Skeletal muscle tissue (tissue), 4 donors: ENCODE results near the gene SAMHD1. TPM values are rescaled to one million over a fixed set of nuclear protein-coding genes. Genes with fewer than 3 reads are reported as not detected.

Experiments
- H3K27ac ChIP-seq: one replicate; pipeline ENCODE4 v1.7.0; 2013; ENCODE audit warnings: mild to moderate bottlenecking, low read depth, low read length, inconsistent platforms
- H3K27me3 ChIP-seq, 3 donors: one replicate each; pipeline ENCODE4 v1.7.0; 2013; ENCODE audit warnings: low read length in 3 of 3; ENCODE audit not compliant: control insufficient read depth in 3 of 3, insufficient read depth in 3 of 3
- H3K36me3 ChIP-seq, 3 donors: one replicate each; pipeline ENCODE4 v1.7.0; 2013; ENCODE audit warnings: low read length in 3 of 3; ENCODE audit not compliant: control insufficient read depth in 3 of 3, insufficient read depth in 3 of 3
- H3K4me1 ChIP-seq, 3 donors: one replicate each; pipeline ENCODE4 v1.7.0; 2013; ENCODE audit warnings: low read length in 3 of 3, mild to moderate bottlenecking in 3 of 3; ENCODE audit not compliant: control insufficient read depth in 3 of 3, insufficient read depth in 3 of 3
- H3K4me3 ChIP-seq, 3 donors: one replicate each; pipeline ENCODE4 v1.7.0; 2013; ENCODE audit warnings: low read length in 3 of 3
- H3K9ac ChIP-seq, 3 donors: one replicate each; pipeline ENCODE4 v1.7.0; 2013; ENCODE audit warnings: low read length in 3 of 3, mild to moderate bottlenecking in 3 of 3, moderate library complexity in 2 of 3, low read depth in 1 of 3
- H3K9me3 ChIP-seq, 3 donors: one replicate each; pipeline ENCODE4 v1.7.0; 2013; ENCODE audit warnings: low read length in 3 of 3; ENCODE audit not compliant: control insufficient read depth in 3 of 3
- total RNA-seq: library from RNA; depleted of rRNA; stranded (reverse); fragments of >200 nt; gene quantifications from one replicate; pipeline ENCODE4 v1.2.3, GENCODE V29; 2014
- donor health status: Osteomylitis.

Gene SAMHD1
- total RNA-seq, 1 donor from 2014 or later, result 45.9 TPM

- Histone ChIP-seq H3K4me1 (peaks cover 10 to 14% (median 13%) of the 10 kb centered on the region in 3 donors), H3K27ac (no peak overlapping the region), H3K27me3 (peaks cover 0 to 28% (median 16%) of the 10 kb centered on the region in 3 donors), H3K4me3 (no peak overlapping the region), H3K9ac (no peak overlapping the region), H3K9me3 (no peaks in the 10 kb centered on the region), H3K36me3 (no peaks in the 10 kb centered on the region)
These were observed 85.3 kb downstream of the SAMHD1 start for GRCh38 chr20:36866164-36866563.

- Histone ChIP-seq H3K9ac (no peak overlapping the region), H3K27ac (no peak overlapping the region)
These were observed 85.7 kb downstream of the SAMHD1 start for GRCh38 chr20:36865861-36866149.

GRCh38 chr20:36865076-36865860 lies 86.2 kb downstream of the SAMHD1 start:
- H3K9ac ChIP-seq, result peak overlapping the region in 1 of 3 donors; percentile 8
- no peak overlapping the region for H3K27ac ChIP-seq
- no peaks in the 10 kb centered on the region for H3K36me3 ChIP-seq
- peaks cover 18 to 21% (median 20%) of the 10 kb centered on the region in 3 donors for H3K4me1 ChIP-seq
- H3K9me3 ChIP-seq, result no peaks in the 10 kb centered on the region
- no peak overlapping the region for H3K4me3 ChIP-seq
- H3K27me3 ChIP-seq, result peaks cover 0 to 28% (median 17%) of the 10 kb centered on the region in 3 donors

More at GRCh38 chr20:36865861-36866149, 85.7 kb downstream of the SAMHD1 start:
- H3K4me1 ChIP-seq, result peaks cover 13 to 18% (median 17%) of the 10 kb centered on the region in 3 donors
- peaks cover 0 to 28% (median 17%) of the 10 kb centered on the region in 3 donors for H3K27me3 ChIP-seq
- no peak overlapping the region for H3K4me3 ChIP-seq
- no peaks in the 10 kb centered on the region for H3K9me3 ChIP-seq
- no peaks in the 10 kb centered on the region for H3K36me3 ChIP-seq

- Histone ChIP-seq H3K36me3 (no peaks in the 10 kb centered on the region), H3K4me1 (peaks cover 28 to 33% (median 33%) of the 10 kb centered on the region in 3 donors), H3K9me3 (no peaks in the 10 kb centered on the region), H3K27me3 (peaks cover 0 to 28% (median 17%) of the 10 kb centered on the region in 3 donors), H3K27ac (no peak overlapping the region), H3K9ac (peak overlapping the region in 2 of 3 donors; percentile 51 to 70), H3K4me3 (peak overlapping the region in 2 of 3 donors; percentile 43 to 75)
These were observed 88.4 kb downstream of the SAMHD1 start for GRCh38 chr20:36862857-36863668.

- H3K4me3 ChIP-seq, result peak overlapping the region; percentile 63 to 77 (median 75)
- H3K27ac ChIP-seq, result peak overlapping the region; percentile 80
- peak overlapping the region; percentile 64 to 77 (median 70) for H3K9ac ChIP-seq
- peaks cover 33 to 39% (median 38%) of the 10 kb centered on the region in 3 donors for H3K4me1 ChIP-seq
- H3K9me3 ChIP-seq, result no peaks in the 10 kb centered on the region
- peaks cover 0 to 28% (median 17%) of the 10 kb centered on the region in 3 donors for H3K27me3 ChIP-seq
- H3K36me3 ChIP-seq, result no peaks in the 10 kb centered on the region
These were observed 89.4 kb downstream of the SAMHD1 start for GRCh38 chr20:36861875-36862801.

GRCh38 chr20:36861625-36861874 lies 90.0 kb downstream of the SAMHD1 start:
- peaks cover 38 to 45% (median 41%) of the 10 kb centered on the region in 3 donors for H3K4me1 ChIP-seq
- H3K27me3 ChIP-seq, result peaks cover 0 to 28% (median 17%) of the 10 kb centered on the region in 3 donors
- H3K9ac ChIP-seq, result peak overlapping the region; percentile 64 to 74 (median 70)
- peak overlapping the region; percentile 63 to 77 (median 75) for H3K4me3 ChIP-seq
- H3K36me3 ChIP-seq, result no peaks in the 10 kb centered on the region
- H3K9me3 ChIP-seq, result no peaks in the 10 kb centered on the region
- peak overlapping the region; percentile 80 for H3K27ac ChIP-seq

- no peaks in the 10 kb centered on the region for H3K36me3 ChIP-seq
- H3K27ac ChIP-seq, result peak overlapping the region; percentile 80
- no peaks in the 10 kb centered on the region for H3K9me3 ChIP-seq
- peak overlapping the region; percentile 64 to 74 (median 70) for H3K9ac ChIP-seq
- H3K4me1 ChIP-seq, result peaks cover 44 to 50% (median 47%) of the 10 kb centered on the region in 3 donors
- H3K27me3 ChIP-seq, result peaks cover 0 to 28% (median 17%) of the 10 kb centered on the region in 3 donors
- peak overlapping the region; percentile 63 to 77 (median 75) for H3K4me3 ChIP-seq
These were observed 90.5 kb downstream of the SAMHD1 start for GRCh38 chr20:36860811-36861624.

GRCh38 chr20:36860339-36860738 lies 91.2 kb downstream of the SAMHD1 start:
- Histone ChIP-seq H3K36me3 (no peaks in the 10 kb centered on the region), H3K4me1 (peaks cover 50 to 56% (median 54%) of the 10 kb centered on the region in 3 donors), H3K27me3 (peaks cover 0 to 24% (median 14%) of the 10 kb centered on the region in 3 donors), H3K9ac (peak overlapping the region in 2 of 3 donors; percentile 9 to 40), H3K27ac (no peak overlapping the region), H3K4me3 (peak overlapping the region in 1 of 3 donors; percentile 9), H3K9me3 (no peaks in the 10 kb centered on the region)
